HG02588 (cell line): ENCODE results near the gene PRCD.

Experiments used
- ATAC-seq: cut with Tn5 transposase; IDR thresholded peaks from one replicate; pipeline ENCODE4 v1.9.1; 2021; ENCODE audit warnings: mild to moderate bottlenecking, moderate library complexity; ENCODE audit not compliant: unreplicated experiment

Gene PRCD

DNA sequence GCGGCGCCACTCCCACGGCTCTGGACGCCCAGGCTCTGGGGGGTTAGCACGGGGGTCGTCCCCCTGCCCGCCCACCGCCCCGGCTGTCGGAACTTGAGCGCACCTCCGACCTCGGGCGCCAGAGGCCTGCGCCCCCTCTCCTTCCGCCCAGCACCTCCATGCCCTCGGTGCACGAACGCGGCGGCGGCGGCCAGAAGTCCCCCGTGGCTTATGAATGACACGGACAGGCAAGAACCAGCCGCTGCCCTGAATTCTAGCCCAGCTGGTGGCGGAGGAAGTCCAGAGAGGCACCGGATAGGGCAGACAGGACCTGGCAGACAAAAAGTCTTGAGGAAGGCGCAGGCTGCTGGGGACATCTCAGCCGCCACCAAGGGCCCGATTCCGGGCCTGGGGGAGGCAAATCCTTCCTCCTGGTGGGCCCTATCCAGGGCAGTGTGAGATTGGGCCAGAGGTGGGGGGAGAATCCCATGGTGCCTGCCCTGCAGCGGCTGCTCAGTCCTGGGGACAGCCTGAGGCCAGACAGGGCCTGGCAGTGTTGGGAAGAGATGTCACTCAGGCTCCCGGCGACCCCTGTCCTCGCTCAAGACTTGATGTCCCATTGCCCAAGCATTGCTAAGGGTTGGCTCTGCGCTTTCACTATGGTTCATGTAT is 1.4 kb upstream of the PRCD start:
- ATAC-seq: no peak

DNA sequence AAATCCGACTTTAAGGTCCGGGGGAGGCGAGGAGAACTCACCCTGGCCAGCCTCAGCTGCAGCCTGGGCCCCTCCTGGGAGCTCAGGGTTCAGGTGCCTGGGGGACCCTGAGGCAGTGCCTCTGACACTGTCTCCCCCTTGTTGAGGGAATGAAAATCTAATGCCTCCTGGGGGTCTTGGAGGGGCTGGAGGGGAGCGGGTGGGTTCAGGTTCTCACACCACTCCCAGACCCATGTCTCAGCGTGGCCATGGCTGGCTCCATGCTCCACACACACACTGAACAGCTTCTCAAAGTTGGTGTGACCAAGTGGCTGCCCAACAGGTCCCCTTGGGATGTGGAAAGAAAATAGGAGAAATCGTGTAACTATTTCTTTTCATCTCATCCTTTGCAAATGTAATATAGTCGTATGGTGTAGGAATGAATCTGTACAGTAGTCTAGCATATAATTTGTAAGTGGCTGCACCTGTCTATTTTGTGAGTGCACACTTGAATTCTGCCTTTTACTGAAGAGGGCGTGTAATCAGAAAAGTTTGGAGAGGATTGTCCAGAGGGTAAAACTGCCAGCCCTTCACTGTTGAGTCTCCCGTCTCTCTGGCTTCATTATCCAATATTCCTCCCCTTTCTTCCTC is 788 bp upstream of the PRCD start:
- ATAC-seq: no peak

DNA sequence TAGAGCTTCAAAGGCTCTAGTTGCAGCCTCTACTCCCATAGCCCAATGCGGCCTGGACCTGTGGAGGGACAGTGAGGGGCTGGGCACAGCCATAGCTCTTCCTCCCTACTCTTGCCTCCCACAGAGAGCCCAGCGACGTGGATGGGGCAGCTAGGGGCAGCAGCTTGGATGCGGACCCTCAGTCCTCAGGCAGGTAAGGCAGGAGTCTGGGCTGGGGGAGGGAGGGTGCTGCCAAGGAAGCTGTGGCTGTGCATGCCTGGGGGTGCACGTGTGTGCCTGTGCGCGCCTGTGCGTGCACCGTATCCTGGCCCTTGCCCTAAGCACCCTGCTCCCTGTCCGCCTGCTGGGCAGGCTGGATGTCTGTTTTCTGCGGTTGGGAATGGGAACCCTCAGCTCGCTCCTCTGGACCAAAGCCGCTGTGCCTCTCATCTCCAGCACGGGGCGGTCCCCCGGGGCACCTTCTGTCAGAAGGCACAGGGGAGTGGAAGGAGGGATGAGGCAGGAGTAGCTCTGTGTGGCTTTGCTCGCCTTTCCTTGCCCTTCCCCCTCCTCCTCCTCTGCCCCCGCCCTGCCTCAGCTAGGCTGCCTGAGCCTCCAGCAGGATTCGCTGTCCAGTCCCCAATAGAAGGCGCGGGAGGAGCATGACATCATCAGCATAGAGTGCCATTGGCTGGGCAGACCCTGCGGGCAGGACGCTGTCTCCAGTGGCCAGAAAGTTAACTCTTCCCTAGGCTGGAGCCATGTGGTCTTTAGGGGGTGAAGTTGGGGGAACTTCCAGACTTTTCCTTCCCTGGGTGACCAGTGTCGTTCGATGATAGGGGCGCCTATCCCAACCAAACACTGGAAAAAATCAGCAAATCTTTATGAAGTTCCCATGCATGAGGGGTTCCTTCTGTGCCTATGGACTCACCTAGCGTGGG is 797 bp downstream of the PRCD start:
- ATAC-seq: no peak

DNA sequence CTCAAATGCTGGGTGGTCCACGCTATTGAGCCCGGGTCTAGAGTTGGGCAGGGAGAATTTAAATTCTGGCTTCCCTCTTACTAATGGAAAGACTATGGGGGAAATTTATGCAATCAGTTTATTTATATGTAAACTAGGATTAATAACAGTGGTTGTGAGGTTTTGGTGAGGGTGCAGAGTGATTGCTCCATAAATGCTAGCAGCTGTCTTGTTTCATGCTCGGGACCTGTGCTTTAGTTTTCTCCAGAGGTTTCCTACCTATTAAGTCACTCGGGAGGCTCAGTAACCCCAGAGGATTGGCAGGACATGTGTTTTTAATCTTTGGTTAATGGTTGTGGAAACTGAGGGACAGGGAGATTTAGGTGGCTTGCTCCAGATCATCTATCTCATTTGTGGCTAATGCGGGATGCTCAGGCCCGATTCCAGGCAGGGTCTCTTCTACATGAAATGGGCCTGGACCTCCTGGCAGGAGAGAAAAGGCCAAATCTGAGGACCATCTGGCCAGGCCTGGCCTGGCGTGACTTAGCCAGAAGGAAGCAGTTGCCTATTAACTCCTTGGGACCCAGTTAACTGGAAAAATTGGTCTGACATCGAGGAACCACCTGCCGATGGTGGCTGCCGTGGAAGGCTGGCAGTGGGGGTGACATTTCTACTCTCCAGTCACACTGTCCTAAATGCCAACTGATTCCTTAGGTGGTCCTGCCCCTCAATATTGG is 2.1 kb downstream of the PRCD start:
- no peak for ATAC-seq

DNA sequence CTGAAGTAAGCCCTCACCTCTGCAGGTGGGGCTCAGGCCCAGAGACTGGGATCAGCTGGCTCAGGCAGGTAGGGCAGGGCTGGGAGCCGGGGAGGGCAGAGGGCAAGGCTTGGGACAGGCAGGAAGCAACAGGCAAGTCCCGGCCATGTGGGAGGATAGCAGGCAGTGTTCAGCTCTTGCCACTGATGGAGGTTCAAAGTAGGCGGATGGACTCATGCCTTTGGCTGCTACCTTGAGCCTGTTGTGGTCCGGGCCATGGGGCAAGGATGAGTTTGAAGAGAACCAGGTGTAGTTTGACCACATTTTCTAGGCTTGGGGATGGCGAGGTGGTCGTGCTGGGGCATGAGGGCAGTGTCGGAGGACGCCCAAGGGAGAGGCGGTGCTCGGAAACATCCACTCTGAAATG is 2.7 kb downstream of the PRCD start:
- ATAC-seq: no peak

DNA sequence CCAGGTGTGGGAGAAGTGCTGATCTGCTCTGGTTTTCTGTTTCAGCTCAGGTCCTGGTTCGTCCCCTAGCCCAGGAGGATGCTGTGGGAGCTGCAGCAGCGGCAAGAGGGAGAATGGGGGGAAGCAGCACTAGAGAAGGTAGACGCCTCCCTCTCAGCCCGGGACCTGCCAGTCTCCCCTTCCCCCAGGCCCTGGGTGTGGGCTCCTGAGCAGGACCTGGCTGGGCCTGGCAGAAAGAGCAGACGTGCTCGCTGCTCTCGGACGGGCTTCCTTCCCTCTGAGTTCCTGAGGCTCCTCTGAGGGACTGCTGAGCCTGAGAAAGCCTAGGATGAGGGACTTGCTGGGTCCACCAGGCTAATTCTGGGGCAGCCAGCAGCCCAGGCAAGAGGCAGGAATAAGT is 3.1 kb downstream of the PRCD start:
- ATAC-seq: no peak

DNA sequence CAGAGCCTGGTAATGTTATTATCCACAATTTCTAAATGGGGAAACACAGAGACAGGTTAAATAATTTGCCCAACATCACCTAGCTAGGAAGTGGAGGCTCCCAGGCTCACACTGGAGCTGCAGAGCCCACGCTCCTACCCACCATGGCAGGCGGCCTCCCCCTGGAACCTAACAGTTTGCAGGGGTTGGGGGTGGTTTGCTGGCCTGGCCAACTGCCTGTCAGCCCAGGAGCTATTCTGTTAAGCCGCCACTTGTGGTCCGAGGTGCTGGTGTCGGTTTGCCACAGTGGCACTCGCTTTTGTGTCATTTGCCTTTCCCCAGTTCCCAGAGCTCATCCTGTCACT is 3.6 kb downstream of the PRCD start:
- no peak for ATAC-seq

DNA sequence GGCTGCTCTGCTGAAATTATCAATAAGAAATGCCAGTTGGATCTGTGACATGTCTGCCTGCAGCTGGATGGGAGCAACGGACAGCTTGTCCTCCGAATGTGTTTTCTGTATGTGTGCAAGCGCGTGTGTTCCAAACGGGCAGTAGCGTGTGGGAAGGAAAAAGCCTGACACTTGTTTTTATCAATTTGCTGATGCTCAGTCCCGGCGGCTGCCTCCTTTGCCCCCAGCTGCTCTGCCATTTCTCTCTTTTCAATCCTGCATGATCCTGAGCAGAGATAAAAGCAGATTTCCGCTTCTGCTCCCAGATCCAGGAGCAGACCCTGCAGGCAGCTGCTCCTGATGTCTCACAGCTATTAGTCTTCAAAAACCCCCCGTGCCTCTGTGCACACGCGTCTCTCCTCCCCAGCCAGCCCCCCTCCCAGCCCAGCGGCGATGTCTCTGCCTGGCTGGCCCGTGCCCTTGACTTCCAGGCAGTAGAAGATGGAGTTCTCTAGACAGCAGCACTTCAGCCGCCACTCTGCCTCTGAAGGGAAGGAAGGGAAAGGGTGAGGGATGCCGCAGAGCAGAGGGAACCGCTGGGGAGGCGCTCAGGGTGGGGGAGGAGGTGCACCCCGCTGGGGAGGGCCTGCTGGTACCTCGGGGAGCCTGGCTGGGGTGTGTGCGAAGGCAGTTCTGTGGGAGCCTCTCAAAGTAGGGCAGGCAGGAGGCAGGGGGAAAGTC is 4.1 kb downstream of the PRCD start:
- no peak for ATAC-seq

DNA sequence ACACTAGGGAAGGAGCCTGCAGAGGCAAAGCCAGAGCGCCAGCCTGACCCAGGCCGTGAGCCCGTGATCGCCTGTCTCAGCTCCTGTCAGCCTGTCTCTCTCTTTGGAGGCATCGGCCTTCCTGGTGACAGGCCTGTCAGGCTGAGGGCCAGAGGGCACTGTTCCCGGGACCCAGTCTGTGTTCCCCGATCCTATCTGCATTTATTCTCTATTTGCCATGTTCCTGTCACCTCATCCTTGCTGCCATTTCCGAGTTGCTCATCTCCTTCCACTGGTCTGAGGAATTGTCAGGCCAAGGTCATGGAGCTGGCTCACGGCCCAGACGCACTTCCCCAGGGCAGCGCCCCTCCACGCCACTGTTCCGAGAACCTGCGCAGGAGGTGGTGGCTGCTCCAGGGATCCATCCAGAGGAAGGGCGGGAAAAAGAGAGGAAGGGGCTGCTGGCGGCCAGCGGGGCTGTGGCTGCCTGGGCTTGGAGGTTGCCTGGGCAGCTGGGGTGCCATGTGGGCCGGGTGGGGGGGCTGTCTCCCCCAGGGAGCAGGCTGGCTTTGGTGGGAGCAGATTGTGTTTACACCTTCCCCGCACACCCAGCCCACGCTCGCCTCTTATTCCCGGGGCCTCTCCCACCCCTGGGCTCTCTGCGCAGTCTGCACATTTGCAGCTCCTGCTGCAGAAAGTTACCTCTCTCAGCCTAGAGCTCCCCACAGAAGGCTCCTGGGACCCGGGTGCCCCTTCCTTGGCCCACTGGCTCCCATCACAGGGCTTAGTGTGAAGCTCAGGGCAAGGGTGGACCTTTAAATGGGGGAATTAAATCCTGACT is 4.9 kb downstream of the PRCD start:
- no peak for ATAC-seq

DNA sequence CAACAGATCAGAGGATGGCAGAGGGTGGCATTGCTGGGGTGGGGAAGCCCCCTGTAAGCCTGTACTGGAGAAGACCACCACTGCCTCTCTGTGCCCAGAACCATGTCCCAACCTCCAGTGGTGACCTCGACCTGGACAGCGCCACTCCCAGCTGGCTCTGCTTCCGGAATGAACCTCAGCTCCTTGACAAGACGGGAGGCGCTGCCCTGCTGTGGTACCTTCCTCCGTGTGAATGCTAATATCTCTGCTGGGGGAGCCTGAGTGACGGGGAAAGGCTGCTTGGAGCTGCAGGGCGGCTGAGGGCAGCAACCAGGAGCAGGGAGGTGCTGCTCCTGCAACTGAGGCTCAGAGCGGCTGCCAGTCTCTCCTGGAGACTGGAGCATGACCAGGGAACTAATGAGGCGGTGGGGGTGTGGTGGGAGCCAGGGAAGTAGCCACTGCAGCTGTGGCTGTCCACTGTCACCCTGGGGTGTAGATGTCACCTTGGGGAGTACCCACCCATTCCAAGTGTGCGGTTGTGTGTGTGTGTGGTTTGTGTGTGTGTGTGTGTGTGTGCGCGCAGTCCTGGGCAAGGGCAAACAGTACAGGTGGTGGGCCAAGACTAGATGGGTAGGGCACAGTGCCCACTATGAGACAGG is 6.2 kb downstream of the PRCD start:
- ATAC-seq: no peak

DNA sequence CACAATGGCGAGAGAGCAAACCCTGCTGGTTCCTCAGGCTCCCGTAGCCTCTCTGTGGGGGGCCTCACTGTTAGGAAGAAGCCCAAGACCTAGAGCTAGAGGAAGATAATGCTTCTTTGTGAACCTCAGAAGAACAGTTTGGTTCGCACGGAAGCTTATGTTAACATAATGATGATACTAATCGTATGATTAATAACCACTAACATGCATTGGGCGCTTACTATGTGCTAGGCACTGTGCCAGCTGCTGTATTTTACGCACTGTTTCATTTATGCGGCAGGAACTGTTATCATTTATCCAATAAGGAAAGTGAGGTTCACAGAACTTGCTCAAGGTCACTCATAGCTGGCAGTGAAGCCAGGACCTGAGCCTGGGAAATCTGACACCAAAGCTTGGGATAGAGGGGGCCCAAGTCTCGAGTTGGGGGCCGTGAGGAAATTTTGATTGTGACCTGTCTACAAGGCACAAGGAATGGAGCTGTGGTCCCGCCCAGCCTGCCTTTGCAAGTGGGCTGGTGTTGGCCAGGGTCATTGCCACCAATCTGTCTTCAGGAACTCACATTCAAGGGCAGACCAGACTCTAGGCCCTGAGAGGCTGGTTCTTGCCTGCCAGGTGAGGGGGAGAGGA is 6.8 kb downstream of the PRCD start:
- no peak for ATAC-seq

DNA sequence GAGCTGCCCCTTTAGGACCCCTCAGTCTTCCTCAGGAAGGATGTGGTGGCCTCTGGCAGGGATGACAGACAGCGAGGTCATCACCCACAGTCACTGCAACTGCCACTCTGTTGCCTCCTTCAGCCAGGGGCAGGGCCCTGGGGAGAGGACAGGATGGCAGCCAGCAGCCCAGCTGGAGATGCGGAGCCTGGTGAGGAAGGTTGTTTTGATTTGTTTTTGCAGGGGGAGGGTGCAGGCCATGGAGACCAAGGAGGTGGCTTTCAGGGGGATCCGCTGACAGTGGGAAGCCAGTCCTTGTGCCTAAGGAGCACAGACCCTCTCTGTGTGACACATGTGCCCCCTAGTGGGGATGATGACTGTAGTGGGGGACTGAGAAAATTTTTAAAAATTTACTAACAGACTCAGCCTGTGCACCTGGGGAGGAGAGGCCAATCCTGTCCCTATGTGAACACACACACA is 7.4 kb downstream of the PRCD start:
- ATAC-seq: no peak

DNA sequence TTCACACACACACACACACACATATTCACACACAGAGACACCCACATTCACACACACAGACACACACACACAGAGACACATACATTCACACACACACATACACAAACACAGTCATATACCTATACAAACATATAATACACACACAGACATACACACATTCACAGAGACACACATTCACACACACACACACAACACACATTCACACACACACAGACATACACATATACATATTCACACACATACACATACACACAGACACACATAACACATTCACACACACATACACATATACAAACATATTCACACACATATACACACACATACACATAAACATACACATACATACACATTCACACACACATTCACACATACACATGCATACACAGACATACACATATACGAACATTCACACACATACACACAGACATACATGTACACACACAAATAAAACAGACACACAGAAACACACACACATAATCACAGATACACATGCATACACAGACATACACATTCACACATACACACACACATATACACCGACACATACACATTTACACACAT is 7.9 kb downstream of the PRCD start:
- ATAC-seq: no peak

DNA sequence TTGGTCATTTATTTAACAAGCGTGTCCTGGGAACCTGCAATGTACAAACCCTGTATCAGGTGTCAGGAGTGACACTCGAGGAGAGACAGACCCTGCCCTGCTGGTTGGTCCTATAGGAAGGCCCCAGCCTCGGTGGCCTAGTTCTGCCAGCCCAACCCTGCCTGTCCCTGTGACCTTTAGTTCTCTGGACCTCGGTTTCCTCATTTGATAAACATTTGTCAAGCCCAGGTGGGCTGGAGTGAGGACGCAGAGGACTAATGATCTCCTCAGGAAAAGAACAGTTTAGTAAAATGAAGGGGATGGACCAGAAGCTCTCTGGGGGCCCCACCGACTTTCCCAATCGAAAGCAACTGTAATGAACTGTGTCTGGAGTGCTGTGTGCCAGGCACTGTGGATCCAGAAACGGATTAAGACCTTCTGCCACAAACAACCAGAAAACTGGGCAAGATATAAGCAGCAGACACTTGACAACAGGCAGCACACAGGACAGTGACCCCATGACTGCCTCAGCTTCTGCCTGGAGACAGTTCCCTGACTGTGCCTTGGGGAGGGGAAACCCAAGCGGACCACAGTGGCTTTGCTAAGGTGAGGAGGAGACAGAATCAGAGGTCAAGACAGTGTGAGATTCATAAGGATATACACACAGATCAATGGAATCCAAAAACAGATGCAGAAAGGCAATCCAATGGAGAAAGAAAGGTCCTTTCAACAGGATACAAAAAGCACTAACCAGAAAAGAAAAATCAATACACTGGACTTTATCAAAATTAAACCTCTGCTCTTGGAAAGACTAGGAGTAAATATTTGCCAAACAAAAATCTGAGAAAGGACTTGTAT is 8.8 kb downstream of the PRCD start:
- no peak for ATAC-seq

DNA sequence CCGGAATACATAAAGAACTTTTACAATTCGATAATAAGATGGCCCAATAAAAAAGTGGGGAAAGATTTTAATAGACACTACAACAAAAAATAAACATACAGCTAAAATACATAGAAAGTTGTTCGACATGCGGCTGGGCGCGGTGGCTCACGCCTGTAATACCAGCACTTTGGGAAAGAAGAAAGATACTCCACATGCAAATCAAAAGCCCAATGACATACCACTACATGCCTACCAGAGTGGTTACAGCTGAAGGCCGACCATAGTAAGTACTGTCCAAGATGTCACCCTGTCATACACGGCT is 9.3 kb downstream of the PRCD start:
- no peak for ATAC-seq

DNA sequence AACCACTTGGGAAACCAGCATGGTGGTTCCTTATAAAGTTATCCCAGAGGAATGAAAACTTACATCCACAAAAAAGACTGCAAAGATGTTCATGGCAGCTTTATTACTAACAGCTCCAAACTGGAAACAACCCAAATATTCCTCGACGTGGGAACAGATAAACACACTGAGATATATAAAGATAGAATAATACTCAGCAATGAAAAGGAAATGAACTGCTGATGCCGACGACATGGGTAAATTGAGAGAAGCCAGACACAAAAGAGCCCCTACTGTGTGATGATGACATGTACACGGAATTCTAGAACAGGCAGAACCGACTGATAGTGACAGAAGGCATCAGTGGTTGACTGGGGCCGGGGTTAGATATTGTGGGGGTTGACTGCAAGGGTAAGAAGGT is 9.7 kb downstream of the PRCD start:
- ATAC-seq: no peak

DNA sequence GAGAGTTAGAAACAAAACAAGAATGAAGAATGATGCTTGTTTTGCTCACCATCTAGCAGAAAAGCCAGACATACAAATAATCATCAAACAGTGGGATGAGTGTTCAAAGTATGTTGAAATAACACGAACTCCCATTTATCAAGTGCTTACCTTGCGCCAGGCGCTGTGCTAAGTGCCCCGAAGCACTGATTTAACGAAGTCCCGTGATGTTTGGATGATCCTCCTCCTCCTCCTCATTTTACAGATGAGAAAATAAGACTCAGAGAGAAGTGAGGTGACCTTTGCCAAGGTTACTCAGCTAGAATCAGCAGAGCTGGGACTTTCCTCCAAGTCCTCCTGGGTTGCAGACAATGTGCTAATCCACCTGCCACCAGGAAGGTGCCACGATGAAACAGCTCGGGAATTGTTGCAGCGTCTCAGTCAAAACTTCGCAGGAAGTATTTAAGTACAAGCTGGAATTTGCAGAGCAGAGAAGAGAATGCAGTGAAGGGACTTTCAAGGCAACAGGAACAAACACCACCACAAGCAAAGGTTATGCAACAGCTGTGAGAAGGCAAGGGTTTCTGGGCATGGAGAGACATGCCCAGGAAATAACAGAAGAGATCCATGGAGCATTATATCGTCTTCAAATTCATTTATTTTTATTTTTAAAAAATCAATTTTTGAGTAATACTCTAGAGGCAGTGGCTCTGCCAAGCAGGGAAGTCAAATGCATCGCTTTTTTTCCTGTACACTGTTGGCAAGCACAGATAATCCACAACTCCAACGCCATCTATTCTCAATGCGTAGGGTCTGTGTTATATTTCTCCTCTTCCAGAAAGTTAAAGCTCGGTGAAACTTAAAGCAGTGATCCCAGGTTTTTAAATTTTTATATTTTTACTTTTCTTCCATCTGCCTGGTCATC is 11.1 kb downstream of the PRCD start:
- no peak for ATAC-seq
